ENCODE measurements around the gene UBTD1.

UBTD1 gene

GRCh38 chr10:97542169-97543024, 43.7 kb downstream of the UBTD1 start:
- Histone ChIP-seq H3K27ac (peak overlapping the region; percentile 35; the same call in 1 of the 2 replicates), H3K27me3 (no peaks in the 10 kb centered on the region), H4K20me1 (no peaks in the 10 kb centered on the region), H3K9ac (0 out of 2 replicates have a peak overlapping the region, but pooled peaks have one; percentile 34), H3K4me1 (peaks cover 27% of the 10 kb centered on the region), H3K4me3 (no peak overlapping the region), H3K4me2 (peak overlapping the region; percentile 58), H3K36me3 (no peaks in the 10 kb centered on the region), H3K9me3 (no peaks in the 10 kb centered on the region)
- no peak for TF ChIP-seq Cebpa-rat (IDR thresholded peaks at IDR 0.05)

- peak overlapping the region; percentile 35; the same call in 1 of the 2 replicates for H3K27ac ChIP-seq
- H3K9me3 ChIP-seq = no peaks in the 10 kb centered on the region
These were observed 44.4 kb downstream of the UBTD1 start for GRCh38 chr10:97543025-97543546.

DNA sequence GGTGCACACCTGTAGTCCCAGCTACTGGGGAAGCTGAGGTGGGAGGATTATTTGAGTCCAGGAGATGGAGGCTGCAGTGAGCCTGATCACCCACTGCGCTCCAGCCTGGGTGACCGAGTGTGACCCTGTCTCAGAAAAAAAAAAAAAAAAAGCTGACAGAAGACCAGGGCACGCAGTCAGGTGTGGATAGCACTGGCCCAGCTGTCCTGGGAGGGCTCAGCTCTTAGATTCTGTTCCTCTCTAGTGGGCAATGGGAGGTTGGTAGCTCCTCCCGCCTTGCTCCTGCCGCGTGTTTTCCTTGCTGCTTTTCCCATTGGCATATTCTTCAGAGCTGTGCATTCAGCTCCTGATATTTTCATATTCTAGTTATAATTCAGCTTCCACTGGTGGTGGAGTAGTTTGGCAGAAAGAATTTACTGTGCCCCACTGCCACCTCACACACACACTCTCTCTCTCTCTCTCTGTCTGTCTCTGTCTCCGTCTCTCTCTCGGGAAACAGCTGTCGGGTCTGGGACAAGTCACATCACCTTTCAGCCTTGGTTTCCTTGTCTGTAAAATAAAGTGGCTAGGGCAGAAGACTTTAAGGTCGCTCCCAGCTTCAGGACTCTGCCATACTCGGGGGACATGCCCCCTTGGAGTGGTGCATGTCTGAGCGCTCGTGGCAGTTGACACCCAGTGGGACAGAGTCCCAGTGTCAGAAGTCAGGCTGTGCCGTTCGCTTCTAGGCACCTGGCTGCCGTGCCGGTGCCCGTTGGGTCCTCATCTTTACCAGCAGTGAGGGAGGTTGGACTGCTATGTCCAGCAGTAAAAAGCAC, 47.9 kb downstream of the UBTD1 start:
- H4K20me1 ChIP-seq = no peaks in the 10 kb centered on the region
- H3K9ac ChIP-seq = no peak overlapping the region
- no peaks in the 10 kb centered on the region for H3K27me3 ChIP-seq
- H3K36me3 ChIP-seq = no peaks in the 10 kb centered on the region
- H3K4me1 ChIP-seq = peaks cover 28% of the 10 kb centered on the region
- no peak for TF ChIP-seq Cebpa-rat (IDR thresholded peaks at IDR 0.05)
- H3K4me2 ChIP-seq = no peak overlapping the region
- no peak overlapping the region for H3K27ac ChIP-seq
- no peaks in the 10 kb centered on the region for H3K9me3 ChIP-seq
- H3K4me3 ChIP-seq = no peak overlapping the region

More at GRCh38 chr10:97543025-97543546, 44.4 kb downstream of the UBTD1 start:
- H3K4me3 ChIP-seq = no peak overlapping the region
- peak overlapping the region; percentile 58 for H3K4me2 ChIP-seq
- H3K9ac ChIP-seq = 0 out of 2 replicates have a peak overlapping the region, but pooled peaks have one; percentile 34
- TF ChIP-seq Cebpa-rat (IDR thresholded peaks at IDR 0.05) = no peak
- H4K20me1 ChIP-seq = no peaks in the 10 kb centered on the region
- H3K27me3 ChIP-seq = no peaks in the 10 kb centered on the region
- peaks cover 28% of the 10 kb centered on the region for H3K4me1 ChIP-seq
- H3K36me3 ChIP-seq = no peaks in the 10 kb centered on the region

DNA sequence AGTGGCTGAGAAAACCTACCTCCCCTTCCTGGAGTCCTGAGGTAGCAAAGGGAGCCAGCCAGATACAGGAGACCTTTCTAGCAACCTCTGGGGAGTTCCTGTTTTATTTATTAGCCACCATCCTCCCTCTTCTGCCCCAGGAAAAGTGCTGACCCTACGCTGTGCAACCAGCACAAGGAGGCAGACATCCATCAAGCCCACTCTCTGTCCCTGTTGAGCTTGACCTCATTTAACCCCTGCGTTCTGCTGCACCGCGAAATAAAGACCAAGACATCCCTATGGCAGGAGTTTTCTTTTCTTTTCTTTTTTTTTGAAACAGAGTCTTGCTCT, 48.5 kb downstream of the UBTD1 start:
- Histone ChIP-seq H4K20me1 (no peaks in the 10 kb centered on the region), H3K9ac (no peak overlapping the region), H3K36me3 (no peaks in the 10 kb centered on the region), H3K9me3 (no peaks in the 10 kb centered on the region), H3K4me1 (peaks cover 23% of the 10 kb centered on the region), H3K27ac (no peak overlapping the region), H3K4me2 (no peak overlapping the region), H3K27me3 (no peaks in the 10 kb centered on the region), H3K4me3 (no peak overlapping the region)
- TF ChIP-seq Cebpa-rat (IDR thresholded peaks at IDR 0.05) = no peak

GRCh38 chr10:97547962-97548361, 49.2 kb downstream of the UBTD1 start:
- Histone ChIP-seq H3K27ac (no peak overlapping the region), H3K4me1 (peaks cover 16% of the 10 kb centered on the region), H4K20me1 (no peaks in the 10 kb centered on the region), H3K4me2 (no peak overlapping the region), H3K27me3 (no peaks in the 10 kb centered on the region), H3K4me3 (no peak overlapping the region), H3K36me3 (no peaks in the 10 kb centered on the region), H3K9me3 (no peaks in the 10 kb centered on the region), H3K9ac (no peak overlapping the region)
- no peak for TF ChIP-seq Cebpa-rat (IDR thresholded peaks at IDR 0.05)

DNA sequence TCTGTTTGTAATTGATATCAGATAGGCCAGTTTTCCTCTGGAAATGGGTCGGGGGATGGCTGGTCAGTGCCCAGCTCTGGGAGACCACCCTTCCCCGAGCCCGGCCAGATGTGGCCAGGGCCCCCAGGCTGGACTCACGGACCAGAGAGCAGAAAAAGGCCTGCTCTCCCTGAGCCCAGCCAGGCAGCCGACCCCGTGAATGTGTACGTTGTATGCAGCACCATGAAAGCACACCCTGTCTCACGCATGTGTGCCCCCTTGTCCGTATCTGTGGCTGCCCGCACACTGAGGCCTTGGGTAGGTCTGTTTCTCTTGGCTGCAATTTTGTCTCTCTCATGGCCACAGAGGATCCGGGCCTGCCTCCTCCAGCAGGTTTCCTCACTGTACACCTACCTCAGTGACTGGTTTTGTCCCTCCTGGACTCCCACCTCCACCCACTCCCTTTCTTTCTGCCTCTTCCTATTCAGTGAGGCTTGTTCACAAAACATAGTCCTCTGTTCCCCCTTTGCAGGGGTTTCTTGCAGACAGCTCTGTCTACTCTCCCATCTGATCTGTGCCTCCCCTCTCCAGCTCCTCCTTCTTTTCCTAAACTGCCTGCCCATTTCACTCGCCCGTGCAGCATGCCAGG, 50.2 kb downstream of the UBTD1 start:
- Histone ChIP-seq H3K27me3 (no peaks in the 10 kb centered on the region), H3K4me2 (no peak overlapping the region), H3K27ac (no peak overlapping the region), H3K4me3 (no peak overlapping the region), H3K36me3 (no peaks in the 10 kb centered on the region), H3K4me1 (peaks cover 6% of the 10 kb centered on the region; the same call in 1 of the 2 replicates), H4K20me1 (no peaks in the 10 kb centered on the region), H3K9ac (no peak overlapping the region), H3K9me3 (no peaks in the 10 kb centered on the region)
- no peak for TF ChIP-seq Cebpa-rat (IDR thresholded peaks at IDR 0.05)

- no peak overlapping the region for H3K4me2 ChIP-seq
- H3K9me3 ChIP-seq = peaks cover 5% of the 10 kb centered on the region
- peak overlapping the region; percentile 15; the same call in 1 of the 2 replicates for H3K9ac ChIP-seq
These were observed 51.0 kb downstream of the UBTD1 start for GRCh38 chr10:97549587-97550322.

DNA sequence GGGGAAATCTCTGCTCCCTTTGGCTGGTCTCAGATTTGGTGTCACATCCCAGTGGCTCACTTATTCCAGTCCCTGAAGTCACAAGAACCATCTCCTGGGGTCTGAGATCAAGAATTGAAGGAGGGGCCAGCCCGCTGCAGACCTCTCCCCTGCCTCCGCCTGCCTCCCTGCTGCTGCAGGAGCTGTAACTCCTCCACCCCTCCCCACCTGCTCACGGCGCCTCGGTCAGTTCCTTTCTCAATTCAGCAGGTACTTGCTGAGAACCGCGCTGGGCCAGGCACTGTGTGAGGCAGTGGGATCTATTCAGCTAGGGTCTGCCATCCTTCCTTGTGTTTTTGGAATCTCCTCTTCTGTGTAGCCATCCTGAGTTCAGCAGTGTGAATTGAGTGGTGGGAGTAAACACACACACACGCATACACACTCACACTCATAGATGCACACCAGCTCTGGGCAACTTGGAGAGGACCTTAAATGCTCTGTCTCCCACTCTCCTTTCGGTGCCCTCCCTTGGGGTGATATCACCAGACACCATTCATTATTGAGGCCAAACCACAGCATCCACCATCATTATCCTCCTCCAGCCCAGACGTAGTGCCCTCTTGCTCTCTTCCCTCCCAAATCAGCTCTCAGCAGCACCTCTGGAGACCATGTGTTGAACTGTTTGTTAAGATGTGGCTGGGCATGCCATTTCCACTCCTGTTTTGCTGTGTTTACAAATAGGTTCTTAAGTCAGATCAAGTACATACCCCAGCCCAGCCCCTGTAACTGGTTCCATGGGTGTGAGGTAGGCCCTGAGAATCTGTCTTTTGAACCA, 51.8 kb downstream of the UBTD1 start:
- H3K9ac ChIP-seq = peak overlapping the region; percentile 15; the same call in 1 of the 2 replicates
- no peaks in the 10 kb centered on the region for H3K36me3 ChIP-seq
- peaks cover 13% of the 10 kb centered on the region for H3K9me3 ChIP-seq
- H3K27me3 ChIP-seq = no peaks in the 10 kb centered on the region
- TF ChIP-seq Cebpa-rat (IDR thresholded peaks at IDR 0.05) = no peak
- 0 out of 2 replicates have a peak, but pooled peaks cover 6% of the 10 kb centered on the region for H3K4me1 ChIP-seq
- no peak overlapping the region for H3K4me3 ChIP-seq
- no peak overlapping the region for H3K27ac ChIP-seq
- H3K4me2 ChIP-seq = no peak overlapping the region
- H4K20me1 ChIP-seq = no peaks in the 10 kb centered on the region

More at GRCh38 chr10:97549587-97550322, 51.0 kb downstream of the UBTD1 start:
- Histone ChIP-seq H4K20me1 (no peaks in the 10 kb centered on the region), H3K4me1 (0 out of 2 replicates have a peak, but pooled peaks cover 6% of the 10 kb centered on the region), H3K4me3 (no peak overlapping the region), H3K27me3 (no peaks in the 10 kb centered on the region), H3K27ac (no peak overlapping the region), H3K36me3 (no peaks in the 10 kb centered on the region)
- no peak for TF ChIP-seq Cebpa-rat (IDR thresholded peaks at IDR 0.05)
